GM12865 (cell line): Measurements from ENCODE around the gene KRTAP10-4.
"Not testable (repeated sequence)": the region's sequence is repeated elsewhere in the genome, so short reads cannot be mapped to it uniquely, and the experiment has no call there.

ENCODE experiments used
- DNase-seq: peaks from one replicate; pipeline ENCODE4 v3.0.0; 2010; ENCODE audit warnings: low read depth
- H3K4me3 ChIP-seq: 2 replicates; pipeline ENCODE4 v1.5.1; 2011; ENCODE audit warnings: mild to moderate bottlenecking, low read depth, low read length, control low read depth
- TF ChIP-seq, protein P1 (sequence below): IDR thresholded peaks from 2 replicates; pipeline ENCODE4 v1.5.1; 2011; ENCODE audit warnings: low read length, control low read depth, low read depth, inconsistent platforms; ENCODE audit not compliant: insufficient read depth; ENCODE audit errors: missing control alignments

The KRTAP10-4 gene

DNA sequence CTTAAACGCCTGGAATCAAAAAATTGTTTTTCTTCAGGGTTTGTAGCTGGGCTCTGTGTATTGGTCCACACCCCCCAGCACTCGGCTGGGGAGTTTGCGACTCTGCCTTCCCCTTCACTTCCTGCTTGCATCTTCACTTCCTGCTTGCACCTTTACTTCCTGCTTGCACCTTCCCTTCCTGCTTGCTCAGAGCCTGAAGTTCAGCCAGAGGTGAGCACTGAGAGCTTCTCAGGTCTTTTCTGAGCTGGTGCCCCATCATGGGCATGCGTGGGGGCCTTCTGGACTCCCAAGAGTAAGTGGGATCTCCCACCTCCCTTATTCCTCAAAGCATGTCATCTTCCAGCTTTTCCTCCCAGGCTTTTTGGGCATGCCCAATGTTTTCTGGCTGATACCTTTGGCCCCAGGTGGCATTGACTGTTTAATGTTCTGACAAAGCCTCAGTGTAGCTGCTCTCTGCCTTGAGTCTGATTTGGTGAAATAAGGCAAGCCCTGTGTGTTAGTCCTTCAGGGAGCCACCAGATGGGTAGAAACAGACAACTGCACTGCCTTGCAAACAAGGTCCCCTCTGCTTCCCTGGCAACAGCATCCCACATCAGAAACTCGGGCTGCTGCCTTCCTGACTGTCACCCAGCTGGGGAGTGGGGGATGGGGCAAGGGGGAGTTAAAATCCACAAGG lies 25.7 kb upstream of the KRTAP10-4 start:
- no peak overlapping the region for H3K4me3 ChIP-seq
- DNase-seq, result no peak
- TF ChIP-seq, protein P1, sequence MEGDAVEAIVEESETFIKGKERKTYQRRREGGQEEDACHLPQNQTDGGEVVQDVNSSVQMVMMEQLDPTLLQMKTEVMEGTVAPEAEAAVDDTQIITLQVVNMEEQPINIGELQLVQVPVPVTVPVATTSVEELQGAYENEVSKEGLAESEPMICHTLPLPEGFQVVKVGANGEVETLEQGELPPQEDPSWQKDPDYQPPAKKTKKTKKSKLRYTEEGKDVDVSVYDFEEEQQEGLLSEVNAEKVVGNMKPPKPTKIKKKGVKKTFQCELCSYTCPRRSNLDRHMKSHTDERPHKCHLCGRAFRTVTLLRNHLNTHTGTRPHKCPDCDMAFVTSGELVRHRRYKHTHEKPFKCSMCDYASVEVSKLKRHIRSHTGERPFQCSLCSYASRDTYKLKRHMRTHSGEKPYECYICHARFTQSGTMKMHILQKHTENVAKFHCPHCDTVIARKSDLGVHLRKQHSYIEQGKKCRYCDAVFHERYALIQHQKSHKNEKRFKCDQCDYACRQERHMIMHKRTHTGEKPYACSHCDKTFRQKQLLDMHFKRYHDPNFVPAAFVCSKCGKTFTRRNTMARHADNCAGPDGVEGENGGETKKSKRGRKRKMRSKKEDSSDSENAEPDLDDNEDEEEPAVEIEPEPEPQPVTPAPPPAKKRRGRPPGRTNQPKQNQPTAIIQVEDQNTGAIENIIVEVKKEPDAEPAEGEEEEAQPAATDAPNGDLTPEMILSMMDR, result no peak

DNA sequence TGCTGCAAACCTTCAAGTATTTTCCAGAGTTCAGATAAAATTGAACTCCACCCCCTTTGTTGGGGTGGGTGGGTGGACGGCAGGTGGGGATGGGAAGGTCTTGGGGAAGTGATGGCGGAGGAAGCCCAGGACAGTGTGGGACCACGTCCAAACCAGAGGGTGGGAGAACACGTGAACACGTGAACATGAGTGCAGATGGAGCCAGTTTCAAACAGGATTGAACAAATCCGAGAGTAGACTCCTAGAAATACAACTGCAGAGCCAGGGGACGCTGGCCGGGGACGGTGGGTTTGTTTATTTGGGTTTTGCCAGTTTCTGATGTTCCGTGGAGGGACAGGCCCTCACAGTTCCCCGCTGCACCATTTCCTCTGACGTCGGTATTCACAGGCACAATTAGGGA lies 25.1 kb upstream of the KRTAP10-4 start:
- no peak overlapping the region for H3K4me3 ChIP-seq
- TF ChIP-seq, protein P1, result no peak
- no peak for DNase-seq

DNA sequence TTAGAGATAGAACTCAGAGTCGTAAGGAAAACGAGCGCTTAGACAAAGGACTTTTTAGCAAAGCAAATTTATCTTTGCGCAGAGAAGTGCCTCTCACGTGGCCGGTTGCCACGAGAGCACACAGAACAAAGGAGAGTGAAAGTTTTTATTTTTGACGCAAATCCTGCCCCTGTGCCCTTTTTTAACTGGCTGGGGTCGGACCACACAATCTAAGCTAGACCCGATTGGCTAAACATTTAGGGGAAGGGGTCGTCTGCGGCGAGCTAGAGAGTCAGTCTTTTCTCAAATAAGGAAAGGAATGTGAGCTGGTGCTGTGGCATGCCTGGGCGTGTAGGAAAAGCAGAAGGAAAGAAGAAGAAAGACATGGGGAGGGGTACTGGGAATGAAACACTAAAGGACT lies 24.6 kb upstream of the KRTAP10-4 start:
- H3K4me3 ChIP-seq, result no peak overlapping the region
- no peak for DNase-seq
- TF ChIP-seq, protein P1, result no peak

DNA sequence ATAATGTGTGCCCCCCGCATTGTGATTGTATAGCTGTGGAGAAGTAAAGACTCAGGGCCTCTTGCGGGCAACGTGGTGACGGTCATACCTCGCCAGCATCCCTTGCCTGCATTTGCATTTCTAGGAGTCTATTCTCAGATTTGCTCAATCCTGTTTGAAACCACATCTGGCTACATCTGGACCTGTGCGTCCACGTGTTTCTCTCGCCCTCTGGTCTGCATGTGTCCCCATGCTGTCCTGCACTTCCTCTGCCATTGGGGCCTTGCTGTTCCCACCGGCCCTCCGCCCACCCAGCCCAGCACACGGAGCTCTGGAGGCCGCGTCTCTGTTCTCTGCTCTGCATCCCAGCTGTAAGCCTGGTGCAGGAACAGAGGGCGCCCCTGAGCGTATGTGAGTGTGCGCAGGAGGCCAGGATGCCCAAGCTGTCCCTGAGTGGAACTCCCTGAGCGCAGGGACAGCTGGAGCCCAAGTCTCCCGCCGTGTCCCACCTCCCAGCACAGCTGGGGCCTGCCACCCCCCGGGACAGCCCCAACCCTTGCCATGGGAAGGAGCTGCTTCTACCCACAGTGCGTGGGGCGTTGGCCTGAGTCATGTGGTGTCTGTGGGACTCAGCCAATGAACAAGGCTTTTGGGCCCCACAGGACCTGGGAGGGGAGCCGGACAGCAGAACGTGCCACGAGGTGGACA lies 23.9 kb upstream of the KRTAP10-4 start:
- TF ChIP-seq, protein P1, result no peak
- H3K4me3 ChIP-seq, result no peak overlapping the region
- no peak for DNase-seq

DNA sequence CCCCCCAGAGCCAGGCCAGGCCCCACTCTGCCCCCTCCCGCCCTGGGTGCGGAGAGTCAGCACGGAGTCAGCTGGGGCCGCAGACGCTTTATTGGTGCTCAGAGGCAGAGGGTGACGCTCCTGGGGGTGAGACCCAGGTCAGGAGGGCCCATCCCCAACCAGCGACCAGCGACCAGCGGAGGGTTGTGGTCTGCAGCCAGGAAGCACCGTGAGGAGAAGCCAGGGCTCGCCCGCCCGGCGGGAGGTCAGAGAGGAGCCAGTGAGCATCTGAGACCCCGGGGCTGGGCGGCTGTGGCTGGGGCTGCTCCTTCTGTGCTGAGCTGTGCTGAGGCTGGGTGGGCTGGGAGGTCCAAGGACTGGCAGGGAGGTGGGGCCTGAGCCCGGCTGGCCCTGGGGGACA lies 23.2 kb upstream of the KRTAP10-4 start:
- H3K4me3 ChIP-seq, DNase-seq: not testable (repeated sequence)

DNA sequence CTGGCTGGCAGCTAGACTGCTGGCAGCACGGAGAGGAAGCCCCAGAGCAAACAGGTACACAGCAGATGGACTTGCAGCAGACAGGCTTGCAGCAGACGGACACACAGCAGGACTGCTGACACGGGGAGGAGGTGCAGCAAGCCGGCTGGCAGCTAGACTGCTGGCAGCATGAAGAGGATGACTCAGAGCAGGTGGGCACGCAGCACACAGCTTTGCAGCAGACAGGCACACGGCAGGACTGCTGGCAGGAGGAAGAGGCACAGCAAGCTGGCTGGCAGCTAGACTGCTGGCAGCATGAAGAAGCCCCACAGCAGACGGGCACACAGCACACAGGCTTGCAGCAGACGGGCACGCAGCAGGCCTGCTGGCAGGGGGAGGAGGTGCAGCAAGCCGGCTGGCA lies 22.7 kb upstream of the KRTAP10-4 start:
- TF ChIP-seq, protein P1, result no peak
- H3K4me3 ChIP-seq, result no peak overlapping the region
- DNase-seq, result no peak

DNA sequence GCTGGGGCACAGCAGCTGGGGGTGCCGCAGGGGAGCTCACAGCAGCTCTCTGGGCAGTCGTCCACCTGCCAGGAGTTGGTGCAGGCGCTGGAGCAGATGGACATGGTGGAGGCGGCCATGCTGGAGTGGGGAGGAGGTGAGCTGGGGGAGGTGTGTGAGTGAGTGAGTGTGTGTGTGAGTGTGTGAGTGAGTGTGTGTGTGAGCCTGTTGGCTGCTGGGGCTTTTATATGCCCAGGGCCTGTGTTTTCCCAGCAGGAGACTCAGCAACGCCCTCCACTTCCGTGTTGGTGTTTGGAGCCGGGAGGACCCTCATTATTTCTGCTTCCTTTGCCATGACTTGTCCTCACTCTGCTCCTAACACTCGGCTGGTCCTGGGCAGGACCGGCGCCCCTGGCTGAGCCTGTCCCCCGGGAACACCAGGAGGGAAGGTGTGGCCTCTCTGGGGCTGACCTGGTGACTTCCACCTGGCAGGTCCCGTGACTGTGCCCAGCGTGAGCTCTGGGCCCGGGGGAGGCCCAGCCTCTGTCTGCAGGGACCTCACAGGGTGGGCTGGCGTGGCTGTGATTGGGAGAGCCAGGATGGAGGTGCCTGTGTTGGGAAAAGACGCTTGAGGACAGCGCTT lies 22.1 kb upstream of the KRTAP10-4 start, which contains the start of gene KRTAP10-2:
Gene KRTAP10-2 (minus strand): TSS at position 166 of the 622 bp plus-strand sequence. CDS start 47 bp downstream, at position 119.
- no peak within 1 kb of the TSS for H3K4me3 ChIP-seq
- no peak for DNase-seq
- TF ChIP-seq, protein P1, result no peak
